ENCODE results near the gene PNPT1.
A peak's percentile ranks its signal among the peaks of the same experiment; 100 is the strongest.
"Not testable (repeated sequence)": the region's sequence is repeated elsewhere in the genome, so short reads cannot be mapped to it uniquely, and the experiment has no call there.

PNPT1 gene

GRCh38 chr2:55693181-55694125, at the start of gene PNPT1:
PNPT1 (minus strand) TSS chr2:55693844; CDS start chr2:55693823, 21 bp downstream.
- no peaks in the 10 kb centered on the region for H3K27me3 Mint-ChIP-seq
- peak; percentile 80 to 85 for DNase-seq (ENCODE audit: low spot score in 2 of 2)
- H3K9me3 Mint-ChIP-seq = no peaks in the 10 kb centered on the region
- peaks cover 9% of the 10 kb centered on the region for H3K36me3 Mint-ChIP-seq (ENCODE audit: insufficient read depth)
- H3K27ac Mint-ChIP-seq (ENCODE audit: low read depth) = peak within 1 kb of the TSS; percentile 99
- H3K4me1 Mint-ChIP-seq = peaks cover 19% of the 10 kb centered on the region
- H3K4me3 Mint-ChIP-seq = peak within 1 kb of the TSS; percentile 94
- ATAC-seq (replicated peaks; ENCODE audit: extremely low read depth, poor library complexity, severe bottlenecking) = peak; percentile 99

GRCh38 chr2:55742996-55743395, 49.4 kb upstream of the PNPT1 start:
- Mint-ChIP-seq H3K27me3 (peaks cover 50% of the 10 kb centered on the region), H3K36me3 (ENCODE audit: insufficient read depth) (no peaks in the 10 kb centered on the region), H3K4me3 (no peak overlapping the region), H3K27ac (ENCODE audit: low read depth) (no peak overlapping the region), H3K4me1 (no peaks in the 10 kb centered on the region), H3K9me3 (no peaks in the 10 kb centered on the region)
- no peak for DNase-seq (ENCODE audit: low spot score in 2 of 2)
- no peak for ATAC-seq (replicated peaks; ENCODE audit: extremely low read depth, poor library complexity, severe bottlenecking)

GRCh38 chr2:55736019-55736536, 42.4 kb upstream of the PNPT1 start:
- not testable (repeated sequence) for H3K27me3 Mint-ChIP-seq, H3K9me3 Mint-ChIP-seq

GRCh38 chr2:55734726-55735125, 41.1 kb upstream of the PNPT1 start:
- no peaks in the 10 kb centered on the region for H3K36me3 Mint-ChIP-seq (ENCODE audit: insufficient read depth)

More at GRCh38 chr2:55736019-55736536, 42.4 kb upstream of the PNPT1 start:
- not testable (repeated sequence) for H3K36me3 Mint-ChIP-seq (ENCODE audit: insufficient read depth); H3K27ac Mint-ChIP-seq (ENCODE audit: low read depth); ATAC-seq (replicated peaks; ENCODE audit: extremely low read depth, poor library complexity, severe bottlenecking); H3K4me3 Mint-ChIP-seq; DNase-seq (ENCODE audit: low spot score in 2 of 2); H3K4me1 Mint-ChIP-seq

GRCh38 chr2:55733335-55733734, 39.7 kb upstream of the PNPT1 start:
- Mint-ChIP-seq H3K4me3 (no peak overlapping the region), H3K4me1 (no peaks in the 10 kb centered on the region), H3K9me3 (no peaks in the 10 kb centered on the region), H3K27ac (ENCODE audit: low read depth) (no peak overlapping the region), H3K36me3 (ENCODE audit: insufficient read depth) (no peaks in the 10 kb centered on the region), H3K27me3 (peaks cover 8% of the 10 kb centered on the region)
- no peak for ATAC-seq (replicated peaks; ENCODE audit: extremely low read depth, poor library complexity, severe bottlenecking)
- no peak for DNase-seq (ENCODE audit: low spot score in 2 of 2)

More at GRCh38 chr2:55734726-55735125, 41.1 kb upstream of the PNPT1 start:
- DNase-seq (ENCODE audit: low spot score in 2 of 2) = no peak
- Mint-ChIP-seq H3K4me3 (no peak overlapping the region), H3K27ac (ENCODE audit: low read depth) (no peak overlapping the region), H3K27me3 (peaks cover 8% of the 10 kb centered on the region), H3K4me1 (no peaks in the 10 kb centered on the region), H3K9me3 (no peaks in the 10 kb centered on the region)
- no peak for ATAC-seq (replicated peaks; ENCODE audit: extremely low read depth, poor library complexity, severe bottlenecking)

GRCh38 chr2:55732854-55733253, 39.2 kb upstream of the PNPT1 start:
- Mint-ChIP-seq H3K9me3 (no peaks in the 10 kb centered on the region), H3K4me3 (no peak overlapping the region), H3K36me3 (ENCODE audit: insufficient read depth) (no peaks in the 10 kb centered on the region), H3K27ac (ENCODE audit: low read depth) (no peak overlapping the region), H3K4me1 (no peaks in the 10 kb centered on the region), H3K27me3 (peaks cover 8% of the 10 kb centered on the region)
- DNase-seq (ENCODE audit: low spot score in 2 of 2) (no peak), ATAC-seq (replicated peaks; ENCODE audit: extremely low read depth, poor library complexity, severe bottlenecking) (no peak)

GRCh38 chr2:55729136-55729685, 35.6 kb upstream of the PNPT1 start:
- no peak overlapping the region for H3K27ac Mint-ChIP-seq (ENCODE audit: low read depth)

GRCh38 chr2:55721596-55722215, 28.1 kb upstream of the PNPT1 start:
- Mint-ChIP-seq H3K9me3 (no peaks in the 10 kb centered on the region), H3K27me3 (peaks cover 30% of the 10 kb centered on the region), H3K36me3 (ENCODE audit: insufficient read depth) (no peaks in the 10 kb centered on the region), H3K4me3 (no peak overlapping the region), H3K4me1 (no peaks in the 10 kb centered on the region), H3K27ac (ENCODE audit: low read depth) (no peak overlapping the region)
- DNase-seq (ENCODE audit: low spot score in 2 of 2) = no peak
- no peak for ATAC-seq (replicated peaks; ENCODE audit: extremely low read depth, poor library complexity, severe bottlenecking)

More at GRCh38 chr2:55729136-55729685, 35.6 kb upstream of the PNPT1 start:
- Mint-ChIP-seq H3K9me3 (no peaks in the 10 kb centered on the region), H3K27me3 (peaks cover 22% of the 10 kb centered on the region), H3K4me1 (no peaks in the 10 kb centered on the region), H3K4me3 (no peak overlapping the region), H3K36me3 (ENCODE audit: insufficient read depth) (no peaks in the 10 kb centered on the region)
- ATAC-seq (replicated peaks; ENCODE audit: extremely low read depth, poor library complexity, severe bottlenecking) (no peak), DNase-seq (ENCODE audit: low spot score in 2 of 2) (no peak)

GRCh38 chr2:55720417-55720816, 26.8 kb upstream of the PNPT1 start:
- peaks cover 41% of the 10 kb centered on the region for H3K27me3 Mint-ChIP-seq
- no peak overlapping the region for H3K27ac Mint-ChIP-seq (ENCODE audit: low read depth)
- H3K36me3 Mint-ChIP-seq (ENCODE audit: insufficient read depth) = no peaks in the 10 kb centered on the region
- H3K4me3 Mint-ChIP-seq = no peak overlapping the region
- H3K4me1 Mint-ChIP-seq = no peaks in the 10 kb centered on the region
- ATAC-seq (replicated peaks; ENCODE audit: extremely low read depth, poor library complexity, severe bottlenecking) (no peak), DNase-seq (ENCODE audit: low spot score in 2 of 2) (no peak)
- H3K9me3 Mint-ChIP-seq = no peaks in the 10 kb centered on the region

- Mint-ChIP-seq H3K36me3 (ENCODE audit: insufficient read depth) (no peaks in the 10 kb centered on the region), H3K4me3 (no peak overlapping the region), H3K27me3 (peaks cover 35% of the 10 kb centered on the region), H3K4me1 (no peaks in the 10 kb centered on the region), H3K9me3 (no peaks in the 10 kb centered on the region), H3K27ac (ENCODE audit: low read depth) (no peak overlapping the region)
- DNase-seq (ENCODE audit: low spot score in 2 of 2) (no peak), ATAC-seq (replicated peaks; ENCODE audit: extremely low read depth, poor library complexity, severe bottlenecking) (no peak)
These were observed 26.2 kb upstream of the PNPT1 start for GRCh38 chr2:55719852-55720251.

- Mint-ChIP-seq H3K4me3 (no peak overlapping the region), H3K4me1 (no peaks in the 10 kb centered on the region), H3K27ac (ENCODE audit: low read depth) (no peak overlapping the region), H3K36me3 (ENCODE audit: insufficient read depth) (no peaks in the 10 kb centered on the region), H3K9me3 (no peaks in the 10 kb centered on the region), H3K27me3 (peaks cover 20% of the 10 kb centered on the region)
- no peak for DNase-seq (ENCODE audit: low spot score in 2 of 2)
- no peak for ATAC-seq (replicated peaks; ENCODE audit: extremely low read depth, poor library complexity, severe bottlenecking)
These were observed 24.7 kb upstream of the PNPT1 start for GRCh38 chr2:55718165-55719008.

GRCh38 chr2:55715626-55716025, 22.0 kb upstream of the PNPT1 start:
- H3K36me3 Mint-ChIP-seq (ENCODE audit: insufficient read depth) = peaks cover 2% of the 10 kb centered on the region

More at GRCh38 chr2:55715626-55716025, 22.0 kb upstream of the PNPT1 start:
- H3K27ac Mint-ChIP-seq (ENCODE audit: low read depth) = no peak overlapping the region
- H3K4me1 Mint-ChIP-seq = no peaks in the 10 kb centered on the region
- peaks cover 19% of the 10 kb centered on the region for H3K27me3 Mint-ChIP-seq
- ATAC-seq (replicated peaks; ENCODE audit: extremely low read depth, poor library complexity, severe bottlenecking) (no peak), DNase-seq (ENCODE audit: low spot score in 2 of 2) (no peak)
- H3K4me3 Mint-ChIP-seq = no peak overlapping the region
- H3K9me3 Mint-ChIP-seq = no peaks in the 10 kb centered on the region

Measured in central memory CD8-positive, alpha-beta T cell (primary cell).